Skeletal muscle tissue (tissue), 4 donors: Measurements from ENCODE around the gene EED. TPM values are rescaled to one million over a fixed set of nuclear protein-coding genes. Genes with fewer than 3 reads are reported as not detected.

Experiments
- H3K27ac ChIP-seq: one replicate; pipeline ENCODE4 v1.7.0; 2013; ENCODE audit warnings: mild to moderate bottlenecking, low read depth, low read length, inconsistent platforms
- H3K27me3 ChIP-seq, 3 donors: one replicate each; pipeline ENCODE4 v1.7.0; 2013; ENCODE audit warnings: low read length in 3 of 3; ENCODE audit not compliant: control insufficient read depth in 3 of 3, insufficient read depth in 3 of 3
- H3K36me3 ChIP-seq, 3 donors: one replicate each; pipeline ENCODE4 v1.7.0; 2013; ENCODE audit warnings: low read length in 3 of 3; ENCODE audit not compliant: control insufficient read depth in 3 of 3, insufficient read depth in 3 of 3
- H3K4me1 ChIP-seq, 3 donors: one replicate each; pipeline ENCODE4 v1.7.0; 2013; ENCODE audit warnings: low read length in 3 of 3, mild to moderate bottlenecking in 3 of 3; ENCODE audit not compliant: control insufficient read depth in 3 of 3, insufficient read depth in 3 of 3
- H3K4me3 ChIP-seq, 3 donors: one replicate each; pipeline ENCODE4 v1.7.0; 2013; ENCODE audit warnings: low read length in 3 of 3
- H3K9ac ChIP-seq, 3 donors: one replicate each; pipeline ENCODE4 v1.7.0; 2013; ENCODE audit warnings: low read length in 3 of 3, mild to moderate bottlenecking in 3 of 3, moderate library complexity in 2 of 3, low read depth in 1 of 3
- H3K9me3 ChIP-seq, 3 donors: one replicate each; pipeline ENCODE4 v1.7.0; 2013; ENCODE audit warnings: low read length in 3 of 3; ENCODE audit not compliant: control insufficient read depth in 3 of 3
- total RNA-seq: library from RNA; depleted of rRNA; stranded (reverse); fragments of >200 nt; gene quantifications from one replicate; pipeline ENCODE4 v1.2.3, GENCODE V29; 2014
- donor health status: Osteomylitis.

EED gene
- total RNA-seq, 1 donor from 2014 or later: 23.5 TPM

GRCh38 chr11:86204356-86204755 lies 40.2 kb upstream of the EED start:
- Histone ChIP-seq H3K36me3 (no peaks in the 10 kb centered on the region), H3K9ac (no peak overlapping the region), H3K4me1 (no peaks in the 10 kb centered on the region), H3K9me3 (no peaks in the 10 kb centered on the region), H3K27ac (no peak overlapping the region), H3K4me3 (no peak overlapping the region), H3K27me3 (no peaks in the 10 kb centered on the region)

DNA sequence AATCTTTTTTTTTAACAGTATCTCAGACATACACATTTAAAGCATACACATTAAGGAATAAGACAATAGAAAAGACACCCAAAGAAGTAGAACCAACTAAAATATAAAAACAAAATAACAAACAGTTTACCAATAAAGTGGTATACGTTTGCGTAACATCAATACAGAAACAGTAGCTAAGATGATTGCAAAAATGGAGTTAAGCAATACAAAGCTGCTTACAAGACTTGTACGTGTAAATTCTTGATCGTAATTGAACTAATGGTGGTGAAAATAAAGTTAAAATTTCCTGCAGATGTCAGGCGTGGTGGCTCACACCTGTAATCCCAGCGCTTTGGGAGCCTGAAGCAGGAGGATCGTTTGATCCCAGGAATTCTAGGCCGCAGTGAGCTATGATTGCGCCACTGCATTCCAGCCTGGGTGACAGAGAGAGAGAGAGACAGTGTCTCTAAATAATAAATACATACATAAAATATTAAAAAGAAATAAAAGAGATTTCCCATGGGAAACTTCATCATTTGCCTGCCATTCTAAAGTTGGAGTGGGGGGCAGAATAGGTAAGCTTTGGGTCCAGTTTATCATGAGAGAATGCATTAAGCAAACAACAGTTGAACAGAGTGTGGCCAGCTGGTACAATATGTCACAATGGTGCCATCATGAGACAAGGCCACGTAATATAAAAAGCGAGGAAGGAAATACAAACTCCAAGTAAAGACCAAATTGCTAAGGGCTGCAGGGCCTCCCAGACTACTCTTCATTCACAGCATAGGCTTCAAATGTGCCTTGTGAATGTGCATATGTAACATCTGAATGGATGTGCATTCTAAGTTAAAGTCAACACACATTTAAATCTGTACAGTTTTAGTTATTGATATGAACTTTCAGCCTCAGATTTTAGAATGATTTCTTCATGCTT lies 38.9 kb upstream of the EED start:
- H3K36me3 ChIP-seq: no peaks in the 10 kb centered on the region
- H3K9me3 ChIP-seq: no peaks in the 10 kb centered on the region
- no peaks in the 10 kb centered on the region for H3K27me3 ChIP-seq
- no peak overlapping the region for H3K27ac ChIP-seq
- no peak overlapping the region for H3K4me3 ChIP-seq
- no peaks in the 10 kb centered on the region for H3K4me1 ChIP-seq
- H3K9ac ChIP-seq: no peak overlapping the region

DNA sequence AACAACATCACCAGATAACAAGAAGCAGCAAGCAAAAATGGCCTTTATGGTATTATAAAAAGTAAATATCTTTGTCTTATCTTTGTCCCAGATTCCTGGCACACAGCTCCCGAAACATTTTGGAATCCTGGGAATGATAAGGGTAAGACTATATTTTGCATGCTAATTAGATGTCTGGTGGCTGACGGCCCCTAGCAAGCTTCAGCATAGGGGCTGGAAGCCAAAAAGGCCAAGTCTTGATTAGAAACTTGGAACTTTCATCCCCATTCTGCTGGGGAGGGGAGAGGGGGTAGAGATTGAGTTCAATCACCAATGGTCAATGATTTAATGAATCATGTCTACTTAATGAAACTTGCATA lies 38.2 kb upstream of the EED start:
- H3K9ac ChIP-seq: no peak overlapping the region
- H3K9me3 ChIP-seq: no peaks in the 10 kb centered on the region
- no peaks in the 10 kb centered on the region for H3K4me1 ChIP-seq
- H3K27ac ChIP-seq: no peak overlapping the region
- no peaks in the 10 kb centered on the region for H3K27me3 ChIP-seq
- no peaks in the 10 kb centered on the region for H3K36me3 ChIP-seq
- no peak overlapping the region for H3K4me3 ChIP-seq

GRCh38 chr11:86207413-86207812 lies 37.1 kb upstream of the EED start:
- no peak overlapping the region for H3K27ac ChIP-seq
- no peak overlapping the region for H3K4me3 ChIP-seq
- no peaks in the 10 kb centered on the region for H3K9me3 ChIP-seq
- H3K36me3 ChIP-seq: no peaks in the 10 kb centered on the region
- H3K27me3 ChIP-seq: no peaks in the 10 kb centered on the region
- H3K4me1 ChIP-seq: no peaks in the 10 kb centered on the region
- H3K9ac ChIP-seq: no peak overlapping the region

DNA sequence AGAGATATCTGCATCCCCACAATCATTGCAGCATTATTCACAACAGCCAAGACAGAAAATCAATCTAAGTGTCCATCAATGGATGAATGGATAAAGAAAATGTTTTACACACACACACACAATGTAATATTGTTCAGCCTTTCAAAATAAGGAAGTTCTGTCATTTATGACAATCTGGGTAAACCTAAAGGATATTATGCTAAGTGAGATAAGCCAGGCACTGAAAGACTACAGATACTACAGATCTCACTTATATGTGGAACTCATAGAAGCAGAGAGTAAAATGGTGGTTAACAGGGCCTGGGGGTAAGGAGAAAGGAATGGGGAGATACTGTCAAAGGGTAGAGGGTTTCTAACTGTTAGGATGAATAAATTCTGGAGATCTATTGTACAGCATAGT lies 36.0 kb upstream of the EED start:
- H3K27ac ChIP-seq: no peak overlapping the region
- no peak overlapping the region for H3K4me3 ChIP-seq
- H3K36me3 ChIP-seq: no peaks in the 10 kb centered on the region
- no peak overlapping the region for H3K9ac ChIP-seq
- H3K27me3 ChIP-seq: no peaks in the 10 kb centered on the region
- H3K4me1 ChIP-seq: no peaks in the 10 kb centered on the region
- H3K9me3 ChIP-seq: no peaks in the 10 kb centered on the region

DNA sequence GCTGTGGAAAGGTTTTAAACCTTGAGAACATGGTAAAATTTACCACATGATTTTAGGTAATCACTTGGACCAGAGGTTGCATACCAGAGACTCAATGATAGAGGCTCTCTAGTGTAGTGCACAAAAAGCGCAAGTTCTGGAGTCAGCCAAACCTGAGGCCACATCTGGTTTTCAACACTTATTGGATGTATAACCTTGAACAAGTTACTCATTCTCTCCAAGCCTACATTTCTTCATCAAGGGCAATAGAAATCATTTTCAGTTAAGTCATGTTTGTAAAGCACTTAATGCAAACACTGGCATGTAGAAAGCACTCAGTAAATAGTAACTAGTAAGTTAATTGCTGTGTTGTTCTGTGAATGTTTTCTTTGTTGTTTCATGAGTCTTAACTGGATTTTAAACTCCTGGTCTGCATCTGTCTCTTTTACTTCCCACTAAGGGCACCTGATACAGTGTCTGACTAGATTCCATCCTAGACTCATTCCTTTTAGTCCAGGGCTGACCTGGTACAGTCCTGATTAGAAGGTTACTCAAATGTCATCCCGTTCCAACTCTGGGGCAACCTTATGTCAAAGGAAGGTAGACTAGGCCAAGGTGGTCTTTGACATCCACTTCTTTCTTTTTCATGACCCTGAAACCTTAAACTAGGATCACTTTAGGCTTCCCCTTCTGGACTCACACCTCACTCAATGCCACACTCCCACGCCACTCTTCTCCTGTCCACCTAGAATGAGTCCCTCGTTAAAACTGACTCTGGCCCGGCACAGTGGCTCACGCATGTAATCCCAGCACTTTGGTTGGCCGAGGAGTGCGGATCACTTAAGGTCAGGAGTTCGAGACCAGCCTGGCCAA lies 34.5 kb upstream of the EED start:
- H3K27ac ChIP-seq: no peak overlapping the region
- no peaks in the 10 kb centered on the region for H3K36me3 ChIP-seq
- H3K9me3 ChIP-seq: no peaks in the 10 kb centered on the region
- no peak overlapping the region for H3K4me3 ChIP-seq
- no peak overlapping the region for H3K9ac ChIP-seq
- no peaks in the 10 kb centered on the region for H3K27me3 ChIP-seq
- no peaks in the 10 kb centered on the region for H3K4me1 ChIP-seq

DNA sequence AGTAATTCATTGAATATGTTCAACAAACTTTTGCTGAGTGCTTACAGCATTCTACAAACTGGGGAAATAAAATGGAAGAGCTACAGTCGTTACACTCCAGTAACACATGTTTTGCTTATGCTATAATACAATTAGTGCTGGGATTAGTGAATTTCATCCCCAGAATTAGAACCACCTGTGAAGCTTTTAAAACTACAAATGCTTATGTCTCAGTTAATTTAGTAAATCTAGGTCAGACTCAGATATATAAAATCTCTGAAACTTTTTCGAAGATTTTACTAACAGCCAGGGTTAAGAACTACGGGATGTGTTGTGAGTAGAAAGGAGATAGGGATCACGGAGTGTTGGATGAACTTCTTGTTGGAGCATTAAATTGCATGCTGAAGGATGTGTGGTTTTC lies 33.7 kb upstream of the EED start:
- Histone ChIP-seq H3K27me3 (no peaks in the 10 kb centered on the region), H3K4me1 (no peaks in the 10 kb centered on the region), H3K9me3 (no peaks in the 10 kb centered on the region), H3K27ac (no peak overlapping the region), H3K9ac (no peak overlapping the region), H3K36me3 (no peaks in the 10 kb centered on the region), H3K4me3 (no peak overlapping the region)

DNA sequence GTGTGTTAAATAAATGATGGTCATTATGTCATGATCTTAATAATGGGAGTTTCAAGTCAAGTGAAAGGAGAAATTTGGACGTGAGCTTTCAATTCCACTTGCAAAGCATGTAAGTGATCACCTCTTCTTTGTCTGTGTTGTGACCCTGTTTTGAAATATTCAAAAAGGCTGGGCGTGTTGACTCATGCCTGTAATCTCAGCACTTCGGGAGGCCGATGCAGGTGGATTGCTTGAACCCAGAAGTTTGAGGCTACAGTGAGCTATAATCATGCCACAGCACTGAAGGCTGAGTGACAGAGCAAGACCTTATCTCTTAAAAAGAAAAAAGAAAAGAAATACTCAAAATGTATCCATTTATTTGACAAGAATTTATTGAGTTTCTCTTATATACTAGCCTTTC lies 32.9 kb upstream of the EED start:
- Histone ChIP-seq H3K4me1 (no peaks in the 10 kb centered on the region), H3K27me3 (no peaks in the 10 kb centered on the region), H3K9ac (no peak overlapping the region), H3K4me3 (no peak overlapping the region), H3K36me3 (no peaks in the 10 kb centered on the region), H3K9me3 (no peaks in the 10 kb centered on the region), H3K27ac (no peak overlapping the region)

DNA sequence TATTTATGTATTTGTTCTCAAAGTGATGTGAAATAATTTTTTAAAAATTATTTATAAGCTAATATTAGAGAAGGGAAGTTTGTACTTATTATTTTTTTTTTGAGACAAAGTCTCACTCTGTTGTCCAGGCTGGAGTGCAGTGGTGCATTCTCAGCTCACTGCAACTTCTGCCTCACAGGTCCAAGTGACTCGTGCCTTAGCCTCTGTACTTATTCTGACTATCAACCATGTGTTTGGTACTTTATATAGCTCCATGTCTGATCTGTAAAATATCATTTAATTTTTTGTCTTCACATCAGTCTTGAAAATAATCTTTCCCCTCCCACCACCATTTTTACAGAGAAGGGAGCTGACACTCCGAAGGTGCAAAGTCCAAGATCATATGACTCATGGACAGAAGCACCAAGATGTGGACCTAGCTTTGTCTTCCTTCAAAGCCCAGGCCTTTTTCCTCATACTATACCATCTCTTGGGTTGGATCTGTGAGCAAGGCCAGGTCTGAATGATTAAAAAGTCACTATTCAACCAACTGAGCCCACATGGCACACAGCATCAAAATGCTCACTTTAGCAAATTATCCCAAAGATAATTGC lies 32.4 kb upstream of the EED start:
- no peaks in the 10 kb centered on the region for H3K27me3 ChIP-seq

DNA sequence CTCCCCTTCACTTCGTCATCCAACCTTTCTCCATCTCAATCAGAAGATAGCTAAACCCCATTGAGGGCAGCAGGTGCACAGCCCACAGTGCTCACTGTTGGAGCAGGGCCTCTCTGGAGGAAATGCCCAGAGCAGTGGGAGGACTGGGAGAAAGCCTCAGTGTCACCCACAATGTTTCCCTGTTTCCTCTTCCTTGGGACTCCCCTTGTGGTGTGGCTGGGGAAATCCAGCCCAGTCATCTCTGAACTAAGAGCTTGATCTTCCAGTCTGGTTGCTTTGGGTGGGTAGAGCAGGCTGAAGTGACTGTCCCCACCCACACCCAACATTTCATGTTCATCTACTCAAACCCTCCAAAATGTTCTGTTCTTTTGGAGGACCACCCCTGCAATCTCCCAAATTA lies 29.8 kb upstream of the EED start:
- Histone ChIP-seq H3K27ac (no peak overlapping the region), H3K4me1 (peaks cover 4 to 8% (median 4%) of the 10 kb centered on the region in 3 donors), H3K27me3 (no peaks in the 10 kb centered on the region), H3K9ac (no peak overlapping the region), H3K9me3 (no peaks in the 10 kb centered on the region), H3K4me3 (no peak overlapping the region), H3K36me3 (no peaks in the 10 kb centered on the region)

More for the DNA sequence above, 32.4 kb upstream of the EED start:
- Histone ChIP-seq H3K9ac (no peak overlapping the region), H3K4me1 (no peaks in the 10 kb centered on the region), H3K9me3 (no peaks in the 10 kb centered on the region), H3K4me3 (no peak overlapping the region), H3K27ac (no peak overlapping the region), H3K36me3 (no peaks in the 10 kb centered on the region)
